Measurements from ENCODE around the gene CENPL.
"Not testable (repeated sequence)": the region's sequence is repeated elsewhere in the genome, so short reads cannot be mapped to it uniquely, and the experiment has no call there.

The CENPL gene

DNA sequence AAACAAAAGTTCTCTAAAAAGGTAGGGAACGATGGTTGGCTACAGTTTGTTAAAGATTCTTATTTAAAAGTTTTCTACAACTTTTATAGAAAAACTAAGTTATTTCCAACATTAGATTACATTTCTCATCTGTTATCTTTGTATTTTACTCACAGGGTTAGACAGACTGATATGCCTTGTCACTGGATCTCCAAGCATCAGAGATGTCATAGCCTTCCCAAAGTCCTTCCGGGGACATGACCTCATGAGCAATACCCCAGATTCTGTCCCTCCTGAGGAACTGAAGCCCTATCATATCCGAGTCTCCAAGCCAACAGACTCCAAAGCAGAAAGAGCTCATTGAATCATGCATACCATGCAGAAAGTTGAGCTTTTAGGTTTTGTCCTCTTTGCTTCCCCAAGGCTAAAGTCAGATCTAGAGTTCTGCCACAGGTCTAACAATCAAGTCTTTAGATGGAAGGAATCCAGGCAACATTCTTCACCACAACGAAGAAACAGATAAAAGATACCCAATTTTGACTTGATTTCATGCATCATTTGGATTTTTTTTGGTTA is 32.8 kb upstream of the CENPL start:
- no peak for DNase-seq (ENCODE audit: low read depth in 2 of 2)

DNA sequence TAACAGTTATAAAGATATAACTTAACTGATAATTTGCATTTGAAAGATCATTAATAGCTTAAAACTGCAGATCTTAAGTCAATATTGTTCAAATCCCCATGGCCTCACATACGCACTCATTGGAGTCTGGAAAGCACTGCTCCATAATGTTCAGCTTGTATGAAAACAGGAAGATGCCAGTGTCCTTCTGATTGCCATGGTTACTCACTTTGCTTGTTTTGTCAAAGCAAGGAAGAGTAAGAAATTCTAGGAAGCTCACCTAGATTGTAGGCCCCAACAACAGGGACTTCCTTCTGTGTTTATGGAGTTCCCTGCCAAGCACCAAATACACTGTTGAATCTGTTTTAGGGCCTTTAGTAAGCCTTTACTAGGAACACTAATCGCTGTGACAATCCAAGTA is 32.2 kb upstream of the CENPL start:
- no peak for DNase-seq (ENCODE audit: low read depth in 2 of 2)

DNA sequence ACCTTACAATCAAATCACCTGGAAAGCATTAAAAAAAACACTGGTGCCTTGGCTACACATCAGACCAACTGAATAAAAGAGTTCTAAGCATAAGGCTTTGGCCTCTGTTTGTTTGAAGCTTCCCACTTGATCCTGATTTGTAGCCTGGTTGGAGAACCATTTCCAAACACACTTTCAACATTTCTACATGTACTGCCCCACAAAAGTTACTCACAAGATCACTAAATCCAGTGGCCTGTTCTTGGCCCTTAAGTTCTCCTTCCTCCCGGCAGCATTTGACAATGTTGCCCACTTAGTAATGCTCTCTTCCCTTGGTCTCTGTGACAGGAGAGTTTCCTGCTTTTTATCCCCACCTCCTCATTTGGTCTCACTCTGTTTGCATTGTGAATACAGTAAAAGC is 31.3 kb upstream of the CENPL start:
- no peak for DNase-seq (ENCODE audit: low read depth in 2 of 2)

DNA sequence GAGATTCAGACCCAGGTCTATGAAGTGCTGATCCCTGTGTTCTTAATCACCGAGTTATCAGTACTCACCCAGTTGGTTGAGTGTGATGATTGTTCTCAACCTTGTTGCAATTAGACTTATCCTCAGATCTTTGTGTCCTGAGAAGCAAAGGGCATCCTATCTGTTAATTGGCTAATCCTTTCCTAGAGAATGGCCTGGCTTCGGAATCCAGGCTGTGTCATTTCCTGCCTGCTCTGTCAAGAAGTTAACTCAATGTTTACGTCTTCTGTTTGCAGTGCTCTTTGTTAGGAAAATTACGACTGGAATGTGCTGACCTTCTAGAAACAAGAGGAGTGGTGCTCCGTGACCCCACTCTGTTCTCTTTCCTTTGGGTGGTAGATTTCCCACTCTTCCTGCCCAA is 28.4 kb upstream of the CENPL start:
- DNase-seq (ENCODE audit: low read depth in 2 of 2): no peak

DNA sequence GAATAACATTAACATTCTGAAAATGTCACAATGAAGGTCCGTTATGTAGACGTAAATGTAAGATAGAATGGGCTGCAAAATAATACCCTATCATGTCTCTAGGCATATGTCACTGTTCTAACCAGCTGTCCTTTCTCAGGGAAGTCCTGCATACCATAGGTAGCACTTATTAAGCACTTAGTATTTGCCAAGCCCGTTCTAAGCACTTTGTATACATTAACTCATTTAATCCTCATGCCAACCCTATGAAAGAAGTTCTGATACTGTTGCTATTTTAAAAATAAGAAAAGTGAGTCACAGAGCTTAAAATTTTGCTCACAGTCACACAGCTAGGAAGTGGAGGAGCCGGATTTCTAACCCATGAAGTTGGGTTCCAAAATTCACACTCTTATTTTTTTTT is 27.4 kb upstream of the CENPL start:
- no peak for DNase-seq (ENCODE audit: low read depth in 2 of 2)

DNA sequence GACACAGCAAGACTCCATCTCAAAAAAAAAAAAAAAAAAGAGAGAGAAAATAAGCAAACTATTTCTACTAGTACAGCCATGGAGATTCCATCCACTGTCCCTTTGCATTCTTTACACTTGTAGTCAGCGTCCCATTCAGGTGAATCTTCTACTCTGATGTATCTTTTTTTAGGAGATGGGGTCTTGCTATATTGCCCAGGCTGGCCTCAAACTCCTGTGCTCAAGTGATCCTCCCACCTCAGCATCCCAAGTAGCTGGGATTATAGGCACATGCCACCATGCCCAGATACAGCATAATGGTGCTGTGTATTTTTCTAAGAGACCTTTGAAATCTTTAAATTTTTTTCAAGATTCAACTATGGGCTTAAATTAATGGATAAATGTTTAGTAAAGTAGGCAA is 8.1 kb upstream of the CENPL start:
- no peak for DNase-seq (ENCODE audit: low read depth in 2 of 2)

DNA sequence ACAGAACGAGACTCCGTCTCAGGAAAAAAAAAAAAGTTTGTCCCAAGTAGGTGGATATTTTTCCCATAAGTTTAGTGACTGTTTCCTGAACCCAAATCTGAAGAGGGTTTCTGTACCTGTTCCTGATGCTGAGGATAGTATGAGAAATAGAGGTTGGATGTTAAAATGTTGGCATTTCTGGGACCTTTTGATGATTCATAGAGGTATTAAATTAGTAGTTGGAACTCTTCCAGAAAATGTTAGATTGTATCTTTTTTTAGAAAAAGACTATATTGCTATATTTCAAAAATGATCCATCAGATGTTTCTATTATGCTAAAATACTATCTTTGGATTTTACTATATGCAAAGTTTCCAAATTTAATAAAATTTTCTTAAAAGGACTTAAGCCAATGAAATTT is 2.9 kb upstream of the CENPL start:
- DNase-seq (ENCODE audit: low read depth in 2 of 2): no peak

DNA sequence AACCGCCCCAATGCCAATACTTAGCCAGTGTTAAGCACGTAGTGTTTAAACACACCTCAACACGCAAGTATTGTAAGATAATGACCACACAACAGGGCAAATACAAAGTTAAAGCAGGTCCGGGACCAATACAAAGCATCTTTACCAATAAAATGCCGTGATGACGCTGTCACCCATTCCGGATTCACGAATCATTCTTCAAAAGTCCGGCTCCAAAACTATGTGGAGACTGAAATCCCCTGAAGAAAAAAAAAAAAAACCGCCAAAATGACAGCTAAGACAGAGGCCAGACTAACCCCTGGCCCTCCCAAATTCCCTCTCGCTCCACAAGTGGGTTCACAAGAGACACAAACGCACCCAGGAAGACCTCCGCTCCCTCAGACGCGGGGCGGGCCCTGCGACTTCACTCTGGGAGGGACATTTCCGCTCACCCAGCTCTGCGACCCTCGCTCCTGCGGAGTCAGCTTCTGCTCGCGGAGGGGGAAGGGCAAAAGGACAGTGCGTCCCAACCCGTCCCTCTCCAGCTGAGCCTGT is 835 bp downstream of the CENPL start:
- no peak for DNase-seq (ENCODE audit: low read depth in 2 of 2)

DNA sequence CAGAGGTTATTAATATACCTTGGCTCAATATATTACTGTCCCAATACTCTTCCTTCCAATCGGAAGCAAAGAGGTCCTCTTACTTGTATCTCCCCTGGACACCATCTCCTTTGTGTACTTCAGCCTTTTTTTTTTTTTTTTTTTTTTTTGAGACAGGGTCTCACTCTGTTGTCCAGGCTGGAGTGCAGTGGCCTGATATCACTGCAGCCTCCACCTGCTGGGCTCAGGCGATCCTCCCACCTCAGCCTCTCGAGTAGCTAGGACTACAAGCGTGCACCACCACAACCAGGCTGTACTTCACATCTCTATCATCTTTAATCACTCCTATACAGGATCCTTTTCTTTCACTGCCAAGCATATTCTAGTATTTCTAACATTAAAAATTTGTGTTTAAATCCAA is 3.0 kb downstream of the CENPL start:
- DNase-seq (ENCODE audit: low read depth in 2 of 2): no peak

DNA sequence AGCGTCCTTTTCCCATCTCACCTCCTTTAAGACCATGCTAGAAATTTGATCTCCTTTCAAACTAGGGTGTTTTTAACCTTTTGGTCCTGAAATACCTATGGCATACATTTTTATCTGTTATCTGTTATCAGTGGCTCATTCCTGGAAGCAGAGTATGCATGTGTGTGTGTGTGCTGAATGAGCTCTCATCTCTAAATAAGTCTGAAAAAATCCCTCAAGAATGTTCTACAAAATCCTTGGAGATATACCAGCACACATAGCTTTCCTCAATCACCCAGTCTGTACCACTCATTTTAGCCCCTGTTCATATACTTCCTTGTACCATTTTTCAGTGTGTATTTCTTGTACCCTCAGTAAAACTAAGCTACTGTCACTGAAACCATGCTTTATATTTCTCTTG is 6.2 kb downstream of the CENPL start:
- DNase-seq (ENCODE audit: low read depth in 2 of 2): no peak

DNA sequence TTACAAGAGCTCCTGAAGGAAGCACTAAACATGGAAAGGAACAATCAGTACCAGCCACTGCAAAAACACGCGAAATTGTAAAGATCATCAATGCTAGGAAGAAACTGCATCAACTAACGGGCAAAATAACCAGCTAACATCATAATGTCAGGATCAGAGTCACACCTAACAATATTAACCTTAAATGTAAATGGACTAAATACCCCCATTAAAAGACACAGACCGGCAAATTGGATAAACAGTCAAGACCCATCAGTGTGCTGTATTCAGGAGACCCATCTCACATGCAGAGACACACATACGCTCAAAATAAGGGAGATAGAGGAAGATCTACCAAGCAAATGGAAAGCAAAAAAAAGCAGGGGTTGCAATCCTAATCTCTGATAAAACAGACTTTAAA is 11.0 kb downstream of the CENPL start:
- not testable (repeated sequence) for DNase-seq (ENCODE audit: low read depth in 2 of 2)

DNA sequence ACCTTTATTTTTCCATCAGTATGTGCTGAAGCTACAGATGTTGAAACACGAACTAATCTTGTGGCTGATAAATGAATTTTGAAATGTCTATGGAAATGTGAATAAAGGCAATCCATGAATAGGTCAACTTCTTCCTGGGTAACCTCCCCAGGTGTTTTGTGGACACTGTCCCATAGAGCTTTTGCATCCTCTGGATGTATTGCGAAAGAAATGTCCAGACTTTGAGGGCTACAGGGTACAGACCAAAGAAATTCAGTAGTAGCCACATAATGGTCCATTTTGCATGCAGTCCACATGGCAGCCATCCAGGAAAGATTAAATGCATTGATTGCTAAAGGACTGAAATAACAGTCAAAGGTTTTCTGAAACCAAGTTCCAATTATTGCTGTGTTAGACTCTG is 21.7 kb downstream of the CENPL start:
- DNase-seq (ENCODE audit: low read depth in 2 of 2): no peak

DNA sequence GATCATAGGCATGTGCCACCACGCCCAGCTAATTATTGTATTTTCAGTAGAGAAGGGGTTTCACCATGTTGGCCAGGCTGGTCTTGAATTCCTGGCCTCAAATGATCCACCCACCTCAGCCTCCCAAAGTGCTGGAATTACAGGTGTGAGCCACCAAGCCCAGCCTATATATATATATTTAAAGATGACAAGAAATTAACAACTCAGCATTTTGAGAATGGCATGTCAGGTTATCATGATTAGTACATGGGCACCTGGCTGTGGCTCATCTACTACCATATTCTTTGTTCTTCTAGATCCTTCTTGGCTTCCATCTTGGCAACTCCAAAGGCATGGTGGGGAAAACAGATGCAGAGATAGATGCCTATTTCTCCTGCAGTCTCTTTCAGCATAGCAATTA is 24.7 kb downstream of the CENPL start:
- DNase-seq (ENCODE audit: low read depth in 2 of 2): not testable (repeated sequence)

DNA sequence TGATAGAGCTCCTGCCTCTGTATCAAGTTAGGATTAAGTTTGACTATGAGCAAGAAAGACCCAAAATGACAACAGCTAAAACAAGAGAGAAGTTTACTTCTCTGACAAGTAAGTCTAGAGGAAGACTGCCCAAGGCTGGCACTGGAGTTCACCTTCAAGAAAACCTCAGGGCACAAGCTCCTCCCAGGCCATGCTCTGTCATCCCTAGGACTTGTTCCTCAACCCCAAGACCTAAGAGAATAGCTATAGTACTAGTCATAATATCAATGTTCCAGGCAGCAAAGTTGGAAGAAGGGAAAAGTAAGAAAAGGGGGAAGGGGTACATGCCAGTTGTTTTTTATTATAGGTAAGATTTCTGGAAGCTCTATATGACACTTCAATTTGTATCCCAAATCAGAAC is 26.6 kb downstream of the CENPL start:
- DNase-seq (ENCODE audit: low read depth in 2 of 2): no peak

DNA sequence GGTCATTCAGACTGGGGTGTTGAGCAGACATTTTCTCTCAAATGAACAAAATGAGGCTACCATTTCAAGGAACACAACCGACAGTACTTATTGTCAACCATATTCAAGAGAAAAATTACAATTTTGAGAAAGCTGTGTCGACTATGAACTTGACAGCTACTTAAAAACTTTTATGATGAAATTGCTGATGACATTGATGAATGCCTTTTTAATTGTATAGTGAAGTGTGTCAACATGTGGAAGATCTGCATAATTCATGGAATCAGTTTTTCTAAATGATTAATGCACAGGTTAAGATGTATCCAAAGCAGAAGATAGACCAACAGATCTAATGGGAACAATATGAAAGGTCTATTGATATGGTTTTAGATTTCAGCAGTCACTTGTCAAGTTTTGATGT is 34.8 kb downstream of the CENPL start:
- DNase-seq (ENCODE audit: low read depth in 2 of 2): no peak

DNA sequence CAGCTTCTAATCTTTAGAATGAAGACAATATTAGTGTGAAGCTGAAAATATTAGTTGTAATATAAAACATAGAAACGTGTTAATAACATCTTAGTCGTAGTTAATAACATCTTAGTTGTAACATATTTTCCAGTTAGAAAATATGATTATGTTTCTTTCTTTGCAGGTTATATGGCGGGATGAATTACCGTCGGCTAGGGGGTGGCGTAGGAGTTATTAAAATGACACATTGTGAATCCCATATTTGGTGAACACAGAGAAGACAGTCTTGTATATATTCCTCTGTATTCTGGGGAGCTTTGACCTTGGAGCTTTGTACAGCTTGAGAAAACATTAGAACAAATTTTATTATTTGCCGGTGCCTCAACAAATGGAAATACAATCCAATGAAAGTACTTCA is 39.7 kb downstream of the CENPL start:
- no peak for DNase-seq (ENCODE audit: low read depth in 2 of 2)

DNA sequence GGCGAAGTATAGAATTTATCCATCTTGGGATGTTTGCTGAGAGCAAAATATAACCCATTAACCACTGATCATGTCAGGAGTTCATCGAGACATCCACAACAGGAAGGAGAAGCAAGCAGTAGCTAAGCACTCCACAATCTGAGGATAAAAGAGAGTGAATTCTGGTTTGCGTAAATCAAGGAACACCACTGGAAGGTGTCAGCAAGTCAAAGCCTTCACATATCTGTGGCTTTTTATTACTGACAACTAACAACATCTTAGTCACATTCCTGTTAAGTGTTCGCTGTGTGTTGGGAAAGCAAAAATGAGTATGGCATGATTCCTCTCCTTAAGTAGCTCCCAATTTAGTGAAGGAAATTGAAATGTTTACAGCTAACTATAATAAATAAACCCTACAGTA is 44.7 kb downstream of the CENPL start:
- no peak for DNase-seq (ENCODE audit: low read depth in 2 of 2)

DNA sequence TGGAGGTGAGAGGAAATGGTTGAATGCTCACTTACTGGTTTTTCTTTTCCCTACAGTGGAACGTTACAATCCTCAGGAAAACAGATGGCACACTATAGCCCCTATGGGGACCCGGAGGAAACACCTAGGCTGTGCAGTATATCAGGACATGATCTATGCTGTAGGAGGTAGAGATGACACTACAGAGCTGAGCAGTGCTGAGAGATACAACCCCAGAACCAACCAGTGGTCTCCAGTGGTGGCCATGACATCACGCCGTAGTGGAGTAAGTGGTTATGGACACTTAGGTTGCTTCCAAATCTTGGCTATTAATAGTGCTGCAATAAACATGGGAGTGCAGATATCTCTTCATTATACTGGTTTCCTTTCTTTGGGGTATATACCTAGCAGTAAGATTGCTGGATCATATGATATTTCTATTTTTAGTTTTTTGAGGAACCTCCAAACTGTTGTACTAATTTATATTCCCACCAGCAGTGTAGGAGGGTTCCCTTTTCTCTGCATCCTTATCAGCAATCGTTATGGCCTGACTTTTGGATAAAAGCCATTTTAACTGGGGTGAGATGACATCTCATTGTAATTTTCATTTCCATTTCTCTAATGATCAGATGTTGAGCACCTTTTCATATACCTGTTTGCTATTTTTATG is 49.0 kb downstream of the CENPL start:
- no peak for DNase-seq (ENCODE audit: low read depth in 2 of 2)

DNA sequence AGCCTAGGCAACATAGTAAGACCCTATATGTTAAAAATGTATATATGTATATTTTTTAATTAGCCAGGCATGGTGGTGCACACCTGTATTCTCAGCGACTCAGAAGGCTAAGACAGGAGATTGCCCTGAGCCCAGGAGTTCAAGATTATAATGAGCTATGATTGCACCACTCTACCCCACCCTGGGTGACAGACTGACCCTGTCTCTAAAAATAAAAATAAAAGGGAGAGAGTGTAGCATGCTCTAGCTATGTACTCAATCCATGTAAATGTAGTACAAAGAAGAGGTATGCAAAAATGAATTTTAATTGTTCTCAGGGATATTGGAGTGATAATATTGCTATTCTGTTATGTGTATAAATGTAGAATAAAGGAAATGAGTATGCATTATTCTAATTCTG is 53.1 kb downstream of the CENPL start:
- DNase-seq (ENCODE audit: low read depth in 2 of 2): no peak

DNA sequence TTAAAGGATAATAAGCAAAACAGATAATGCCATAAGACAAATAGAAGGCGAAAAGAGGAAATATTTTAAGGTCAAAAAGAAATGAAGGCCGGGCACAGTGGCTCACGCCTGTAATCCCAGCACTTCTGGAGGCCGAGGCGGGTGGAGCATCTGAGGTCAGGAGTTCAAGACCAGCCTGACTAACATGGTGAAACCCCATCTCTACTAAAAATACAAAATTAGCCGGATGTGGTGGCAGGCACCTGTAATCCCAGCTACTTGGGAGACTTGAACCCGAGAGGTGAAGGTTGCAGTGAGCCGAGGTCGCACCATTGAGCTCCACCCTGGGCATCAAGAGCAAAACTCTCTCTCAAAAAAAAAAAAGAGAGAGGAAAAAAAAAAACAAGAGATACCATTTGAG is 54.4 kb downstream of the CENPL start:
- not testable (repeated sequence) for DNase-seq (ENCODE audit: low read depth in 2 of 2)

DNA sequence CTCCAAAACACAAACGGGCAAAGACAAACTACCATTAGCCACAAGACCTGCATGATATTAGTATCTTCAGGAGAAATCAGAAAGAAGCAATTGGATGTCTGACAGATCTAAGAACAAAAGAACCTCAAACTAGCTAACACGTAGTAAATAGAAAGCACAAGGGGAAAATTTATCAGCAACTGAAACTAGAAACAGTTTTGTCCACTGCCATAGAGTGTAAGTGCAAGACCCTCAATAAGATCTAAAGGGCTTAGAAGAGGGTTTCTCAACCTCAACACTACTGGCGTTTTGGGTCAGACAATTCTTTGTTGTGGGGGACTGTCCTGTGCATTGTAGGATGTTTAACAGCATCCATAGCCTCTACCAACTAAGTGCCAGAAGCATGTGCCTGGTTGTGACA is 55.9 kb downstream of the CENPL start:
- no peak for DNase-seq (ENCODE audit: low read depth in 2 of 2)

DNA sequence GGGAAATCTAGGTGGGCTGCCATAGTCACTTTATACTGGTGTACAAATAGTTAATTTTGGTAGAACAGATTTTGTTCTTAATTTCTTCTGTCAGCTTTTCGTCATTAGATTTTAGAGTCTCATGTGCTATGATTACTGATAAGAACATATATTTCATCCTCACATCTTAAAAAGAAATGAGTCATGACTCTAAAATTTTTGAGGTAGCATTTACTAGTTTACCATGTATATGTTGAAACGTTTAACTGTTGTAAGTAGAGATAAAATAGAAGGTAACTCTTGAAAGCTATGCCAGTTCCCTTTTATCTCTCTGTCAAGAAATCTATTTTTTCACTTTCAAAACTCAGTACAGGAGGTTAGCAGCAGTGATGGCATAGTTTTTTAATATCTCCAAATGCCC is 56.5 kb downstream of the CENPL start:
- DNase-seq (ENCODE audit: low read depth in 2 of 2): no peak

DNA sequence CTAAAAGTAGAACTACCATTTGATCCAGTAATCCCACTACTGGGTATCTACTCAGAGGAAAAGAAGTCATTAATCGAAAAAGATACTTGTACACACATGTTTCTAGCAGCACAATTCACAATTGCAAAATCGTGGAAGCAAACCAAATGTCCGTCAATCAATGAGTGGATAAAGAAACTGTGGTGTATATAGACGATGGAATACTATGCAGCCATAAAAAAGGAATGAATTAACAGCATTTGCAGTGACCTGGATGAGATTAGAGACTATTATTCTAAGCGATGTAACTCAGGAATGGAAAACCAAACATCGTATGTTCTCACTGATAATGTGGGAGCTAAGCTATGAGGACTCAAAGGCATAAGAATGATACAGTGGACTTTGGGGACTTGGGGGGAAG is 60.4 kb downstream of the CENPL start:
- not testable (repeated sequence) for DNase-seq (ENCODE audit: low read depth in 2 of 2)

DNA sequence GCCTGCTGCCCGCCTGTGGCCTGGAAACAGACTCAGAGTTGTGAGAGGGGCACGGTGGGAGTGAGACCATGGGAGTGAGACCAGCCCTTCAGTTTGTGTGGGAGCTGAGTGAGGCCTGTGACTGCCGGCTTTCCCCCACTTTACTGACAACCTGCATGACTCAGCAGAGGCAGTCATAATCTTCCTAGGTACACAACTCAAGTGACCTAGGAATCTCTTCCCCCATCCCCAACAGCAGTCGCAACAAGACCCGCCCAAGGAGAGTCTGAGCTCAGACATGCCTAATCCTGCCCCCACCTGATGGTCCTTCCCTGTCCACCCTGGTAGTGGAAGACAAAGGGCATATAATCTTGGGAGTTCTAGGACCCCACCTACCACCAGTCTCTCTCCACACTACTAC is 65.7 kb downstream of the CENPL start:
- no peak for DNase-seq (ENCODE audit: low read depth in 2 of 2)

All from stimulated activated CD4-positive, alpha-beta T cell treated with anti-CD3 and anti-CD28 coated beads, Interleukin-12 subunit alpha, Interleukin-12 subunit beta, amount 100 ng/mL, for 24 hours (primary cell).